DND-41 (cell line): Measurements from ENCODE around the gene TTLL7.

Source experiments
- ATAC-seq: fragments of 200-7000 bp; cut with Tn5 transposase; 3 replicates; pipeline ENCODE4 v1.9.1; 2021; ENCODE audit warnings: low read depth; ENCODE audit not compliant: insufficient read depth
- DNase-seq: peaks from one replicate; pipeline ENCODE4 v3.0.0-alpha.2; 2020
- H2AFZ ChIP-seq: 2 replicates; pipeline ENCODE4 v1.6.0; 2012; ENCODE audit warnings: low read depth, low read length
- H3K27ac ChIP-seq: 2 replicates; pipeline ENCODE4 v1.5.1; 2012; ENCODE audit warnings: low read length, inconsistent platforms
- H3K27me3 ChIP-seq: fragments of 200-600 bp; sonication (generic); 2 replicates; pipeline ENCODE4 v1.6.0; 2012; ENCODE audit warnings: low read length, mild to moderate bottlenecking, inconsistent platforms; ENCODE audit not compliant: insufficient read depth, poor library complexity
- H3K36me3 ChIP-seq: 2 replicates; pipeline ENCODE4 v1.5.1; 2012; ENCODE audit warnings: low read length, inconsistent platforms; ENCODE audit not compliant: insufficient read depth
- H3K4me1 ChIP-seq: 2 replicates; pipeline ENCODE4 v1.5.1; 2012; ENCODE audit warnings: mild to moderate bottlenecking, low read length; ENCODE audit not compliant: insufficient read depth
- H3K4me2 ChIP-seq: 2 replicates; pipeline ENCODE4 v1.6.0; 2012; ENCODE audit warnings: mild to moderate bottlenecking, moderate library complexity, low read length, inconsistent platforms; ENCODE audit not compliant: insufficient read depth
- H3K4me3 ChIP-seq, 2 experiments: fragments of 200-600 bp in 1 of 2; shearing (Covaris generic) in 1 of 2; 2 replicates each; pipeline ENCODE4 v1.5.1; 2012 to 2016; ENCODE audit warnings: inconsistent platforms in 2 of 2, low read length in 2 of 2, mild to moderate bottlenecking in 2 of 2, low read depth in 1 of 2, moderate library complexity in 1 of 2
- H3K79me2 ChIP-seq: 2 replicates; pipeline ENCODE4 v1.6.0; 2012; ENCODE audit warnings: low read length, inconsistent platforms; ENCODE audit not compliant: insufficient read depth
- H3K9ac ChIP-seq: 2 replicates; pipeline ENCODE4 v1.6.0; 2012; ENCODE audit warnings: low read depth, mild to moderate bottlenecking, inconsistent platforms, low read length, moderate library complexity
- H3K9me3 ChIP-seq: 2 replicates; pipeline ENCODE4 v1.5.1; 2012; ENCODE audit warnings: low read length, moderate library complexity, mild to moderate bottlenecking, inconsistent platforms; ENCODE audit not compliant: insufficient read depth, severe bottlenecking
- H4K20me1 ChIP-seq: 2 replicates; pipeline ENCODE4 v1.6.0; 2012; ENCODE audit warnings: low read length; ENCODE audit not compliant: insufficient read depth
- CTCF ChIP-seq: IDR thresholded peaks from 2 replicates; pipeline ENCODE4 v1.5.1; 2012; ENCODE audit warnings: borderline replicate concordance, low read length, moderate library complexity, mild to moderate bottlenecking; ENCODE audit not compliant: poor library complexity, severe bottlenecking; ENCODE audit errors: extremely low read depth
- EZH2 ChIP-seq: IDR thresholded peaks from 3 replicates; pipeline ENCODE4 v1.6.1; 2012; ENCODE audit warnings: borderline replicate concordance, low read depth, mild to moderate bottlenecking, moderate library complexity, low read length, inconsistent platforms; ENCODE audit not compliant: severe bottlenecking

Gene TTLL7

GRCh38 chr1:83836543-83836942 lies 162.4 kb downstream of the TTLL7 start:
- no peak overlapping the region for H2AFZ ChIP-seq
- H3K4me1 ChIP-seq = no peaks in the 10 kb centered on the region
- H3K4me2 ChIP-seq = no peak overlapping the region
- H3K27ac ChIP-seq = no peak overlapping the region
- H4K20me1 ChIP-seq = no peaks in the 10 kb centered on the region
- no peaks in the 10 kb centered on the region for H3K36me3 ChIP-seq
- H3K9me3 ChIP-seq = no peaks in the 10 kb centered on the region
- TF ChIP-seq EZH2 (no peak), CTCF (no peak)
- H3K27me3 ChIP-seq = no peaks in the 10 kb centered on the region
- no peak for DNase-seq
- no peak overlapping the region for H3K9ac ChIP-seq
- no peak for ATAC-seq
- H3K79me2 ChIP-seq = no peaks in the 10 kb centered on the region
- H3K4me3 ChIP-seq = no peak overlapping the region

- Histone ChIP-seq H3K4me2 (no peak overlapping the region), H3K27ac (no peak overlapping the region), H3K79me2 (no peaks in the 10 kb centered on the region), H2AFZ (no peak overlapping the region), H3K4me1 (no peaks in the 10 kb centered on the region), H3K9me3 (no peaks in the 10 kb centered on the region), H3K4me3 (no peak overlapping the region), H3K27me3 (no peaks in the 10 kb centered on the region), H3K36me3 (no peaks in the 10 kb centered on the region), H3K9ac (no peak overlapping the region), H4K20me1 (no peaks in the 10 kb centered on the region)
- DNase-seq (no peak), ATAC-seq (no peak)
- TF ChIP-seq EZH2 (no peak), CTCF (no peak)
Measured at GRCh38 chr1:83834621-83835264, 164.2 kb downstream of the TTLL7 start.

DNA sequence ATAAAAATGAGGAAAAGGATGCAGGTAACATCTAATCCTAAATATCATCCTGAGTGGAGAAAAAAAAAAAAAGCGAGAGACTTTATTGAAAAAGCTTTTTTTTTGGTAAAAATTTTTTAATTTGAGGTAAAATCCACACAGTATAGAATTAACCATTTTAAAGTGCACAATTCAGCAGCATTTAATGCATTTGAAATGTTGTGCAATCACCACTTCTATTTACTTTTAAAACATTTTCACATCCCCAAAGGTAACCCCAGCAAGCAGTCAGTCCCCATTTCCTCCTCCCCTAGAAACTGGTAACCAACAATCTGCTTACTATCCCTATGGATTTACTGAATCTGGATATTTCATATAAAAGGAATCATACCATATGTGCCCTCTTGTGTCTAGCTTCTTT lies 166.7 kb downstream of the TTLL7 start:
- no peak overlapping the region for H3K4me2 ChIP-seq

More for the DNA sequence above, 166.7 kb downstream of the TTLL7 start:
- Histone ChIP-seq H3K79me2 (no peaks in the 10 kb centered on the region), H3K4me3 (no peak overlapping the region), H3K36me3 (no peaks in the 10 kb centered on the region), H3K9ac (no peak overlapping the region), H3K27me3 (no peaks in the 10 kb centered on the region), H3K27ac (no peak overlapping the region), H4K20me1 (no peaks in the 10 kb centered on the region), H2AFZ (no peak overlapping the region), H3K9me3 (no peaks in the 10 kb centered on the region), H3K4me1 (no peaks in the 10 kb centered on the region)
- no peak for ATAC-seq
- DNase-seq = no peak
- TF ChIP-seq CTCF = no peak
- no peak for TF ChIP-seq EZH2
